Right cardiac atrium (tissue), 5 donors: ENCODE measurements around the gene CCSER2. TPM values are rescaled to one million over a fixed set of nuclear protein-coding genes. Genes with fewer than 3 reads are reported as not detected.

ENCODE experiments used
- ATAC-seq, 2 donors: fragments of 200-7000 bp; cut with Tn5 transposase; one replicate each; pipeline versions ENCODE4 v1.8.0 to v1.9.1; 2020; ENCODE audit warnings: moderate library complexity in 2 of 2, mild to moderate bottlenecking in 1 of 2
- DNase-seq, 3 donors: peaks; one replicate each; pipeline ENCODE4 v3.0.0-alpha.2; 2020
- H3K27ac ChIP-seq: one replicate; pipeline ENCODE4 v1.5.1; 2013; ENCODE audit warnings: mild to moderate bottlenecking, low read length, control low read depth, moderate library complexity
- H3K27me3 ChIP-seq: one replicate; pipeline ENCODE4 v1.6.1; 2013; ENCODE audit not compliant: control insufficient read depth, insufficient read depth
- H3K4me1 ChIP-seq: one replicate; pipeline ENCODE4 v1.6.1; 2013; ENCODE audit warnings: low read length; ENCODE audit not compliant: control insufficient read depth, insufficient read depth
- H3K4me3 ChIP-seq: one replicate; pipeline ENCODE4 v1.5.1; 2013; ENCODE audit warnings: low read length, control low read depth
- H3K9me3 ChIP-seq: one replicate; pipeline ENCODE4 v1.6.1; 2013; ENCODE audit warnings: low read length; ENCODE audit not compliant: control insufficient read depth
- WGBS: extraction: QIAGEN DNeasy Blood & Tissue Kit; methylation state at CpG from one replicate; pipeline ENCODE4 v1.1.7; 2013; 5-methylcytosine and 5-hydroxymethylcytosine counted together
- intact Hi-C, 4 donors: fragments of 100-400 bp; cut with DNase I; formaldehyde crosslinking; loops; one replicate each; pipeline versions ENCODE4 v1.11.0 to v1.14.0; 2022 to 2023
- polyA plus RNA-seq: library from polyadenylated mRNA; stranded (reverse); fragments of 200-250 nt; gene quantifications from one replicate; pipeline ENCODE4 v1.2.3, GENCODE V29; 2013
- total RNA-seq, 4 donors: library from RNA; stranded (reverse); fragmentation: NEBNext Ultra II Directional; extraction: Animal tissue kit (Norgen Biotek cat#: 25700); gene quantifications; one replicate each; pipeline ENCODE4 v1.2.1, GENCODE V29; 2021
- donor health status: healthy with polysubstance abuse.
- donor health status: DM: no; HTN: yes; CAD: no.
- donor health status: DM: no; HTN: no; CAD: no.
- donor health status: DM: no; HTN: yes; CAD: no; lungs with severe emphysema.
- donor health status: DM: yes; HTN: yes; CAD: no.

The CCSER2 gene
- total and polyA plus RNA-seq, 5 donors: 30.7 to 176 (median 148) TPM

- H3K9me3 ChIP-seq: no peaks in the 10 kb centered on the region
- H3K4me1 ChIP-seq: no peaks in the 10 kb centered on the region
- 13% methylated on average over 8 of the region's 8 CpGs for WGBS
- H3K27me3 ChIP-seq: no peaks in the 10 kb centered on the region
- ATAC-seq (peak; percentile 88), DNase-seq (peak; percentile 49 to 82 (median 64))
- H3K27ac ChIP-seq: no peak overlapping the region
- intact Hi-C loops: loop anchor here (2.0 to 5.0 kb wide), 4 partner anchors 160 to 273 kb away; no protein-coding TSS in a partner anchor
- no peak overlapping the region for H3K4me3 ChIP-seq
Measured at GRCh38 chr10:84537447-84537931, 209.1 kb downstream of the CCSER2 start.

- Histone ChIP-seq H3K27ac (no peak overlapping the region), H3K9me3 (no peaks in the 10 kb centered on the region), H3K4me3 (no peak overlapping the region), H3K4me1 (no peaks in the 10 kb centered on the region), H3K27me3 (no peaks in the 10 kb centered on the region)
- intact Hi-C loops: loop anchor here in 3 of 4 donors (2.0 to 5.0 kb wide), 4 partner anchors 161 to 273 kb away; no protein-coding TSS in a partner anchor
- 82% methylated on average over 4 of the region's 4 CpGs for WGBS
- DNase-seq: no peak
- no peak for ATAC-seq
Measured at GRCh38 chr10:84538036-84538435, 209.6 kb downstream of the CCSER2 start.

- no peaks in the 10 kb centered on the region for H3K4me1 ChIP-seq
- ATAC-seq (no peak), DNase-seq (no peak)
- H3K27me3 ChIP-seq: no peaks in the 10 kb centered on the region
- no peak overlapping the region for H3K27ac ChIP-seq
- WGBS: 62% methylated on average over 3 of the region's 3 CpGs
- no peaks in the 10 kb centered on the region for H3K9me3 ChIP-seq
- H3K4me3 ChIP-seq: no peak overlapping the region
- intact Hi-C loops: loop anchor here in 3 of 4 donors (2.0 to 5.0 kb wide), 4 partner anchors 162 to 274 kb away; no protein-coding TSS in a partner anchor
Measured at GRCh38 chr10:84539216-84539615, 210.8 kb downstream of the CCSER2 start.

- intact Hi-C loops: loop anchor here in 1 of 4 donors (10.0 kb wide), 1 partner anchor 1835 kb away; no protein-coding TSS in a partner anchor
- WGBS: 27% methylated on average over 8 of the region's 8 CpGs
- no peaks in the 10 kb centered on the region for H3K27me3 ChIP-seq
- no peaks in the 10 kb centered on the region for H3K4me1 ChIP-seq
- ATAC-seq (peak in 1 of 2 donors; percentile 5), DNase-seq (no peak)
- no peak overlapping the region for H3K27ac ChIP-seq
- H3K4me3 ChIP-seq: no peak overlapping the region
- H3K9me3 ChIP-seq: no peaks in the 10 kb centered on the region
Measured at GRCh38 chr10:84540022-84540616, 211.7 kb downstream of the CCSER2 start.

- peak; percentile 67 to 81 (median 81) for DNase-seq
- peak; percentile 80 to 84 for ATAC-seq
- 5% methylated on average over 51 of the region's 51 CpGs for WGBS
- intact Hi-C loops: loop anchor here in 1 of 4 donors (10.0 kb wide), 1 partner anchor 1834 kb away; no protein-coding TSS in a partner anchor
- Histone ChIP-seq H3K27ac (no peak overlapping the region), H3K9me3 (no peaks in the 10 kb centered on the region), H3K27me3 (no peaks in the 10 kb centered on the region), H3K4me3 (peak overlapping the region; percentile 46), H3K4me1 (no peaks in the 10 kb centered on the region)
Measured at GRCh38 chr10:84540617-84541288, 212.4 kb downstream of the CCSER2 start.

GRCh38 chr10:84541289-84541637, 212.9 kb downstream of the CCSER2 start:
- H3K27me3 ChIP-seq: no peaks in the 10 kb centered on the region
- WGBS: 82% methylated on average over 6 of the region's 6 CpGs
- DNase-seq (peak in 1 of 3 donors; percentile 32), ATAC-seq (peak in 1 of 2 donors; percentile 8)
- no peaks in the 10 kb centered on the region for H3K4me1 ChIP-seq
- no peak overlapping the region for H3K27ac ChIP-seq
- H3K4me3 ChIP-seq: no peak overlapping the region
- intact Hi-C loops: loop anchor here in 1 of 4 donors (10.0 kb wide), 1 partner anchor 1834 kb away; no protein-coding TSS in a partner anchor
- no peaks in the 10 kb centered on the region for H3K9me3 ChIP-seq

- no peaks in the 10 kb centered on the region for H3K9me3 ChIP-seq
- WGBS: 69% methylated on average over 25 of the region's 25 CpGs
- H3K4me1 ChIP-seq: no peaks in the 10 kb centered on the region
- H3K27me3 ChIP-seq: no peaks in the 10 kb centered on the region
- no peak overlapping the region for H3K4me3 ChIP-seq
- intact Hi-C loops: loop anchor here in 1 of 4 donors (10.0 kb wide), 1 partner anchor 1832 kb away; no protein-coding TSS in a partner anchor
- H3K27ac ChIP-seq: no peak overlapping the region
- no peak for DNase-seq
- ATAC-seq: no peak
Measured at GRCh38 chr10:84542522-84543490, 214.4 kb downstream of the CCSER2 start.

GRCh38 chr10:84543948-84544347, 215.6 kb downstream of the CCSER2 start:
- intact Hi-C loops: loop anchor here in 1 of 4 donors (10.0 kb wide), 1 partner anchor 1831 kb away; no protein-coding TSS in a partner anchor

GRCh38 chr10:84545651-84546050, 217.3 kb downstream of the CCSER2 start:
- no peaks in the 10 kb centered on the region for H3K27me3 ChIP-seq
- H3K4me3 ChIP-seq: no peak overlapping the region
- H3K4me1 ChIP-seq: no peaks in the 10 kb centered on the region
- intact Hi-C loops: loop anchor here in 1 of 4 donors (10.0 kb wide), 1 partner anchor 1829 kb away; no protein-coding TSS in a partner anchor
- no peak for DNase-seq
- no peaks in the 10 kb centered on the region for H3K9me3 ChIP-seq
- ATAC-seq: no peak
- H3K27ac ChIP-seq: no peak overlapping the region

More at GRCh38 chr10:84543948-84544347, 215.6 kb downstream of the CCSER2 start:
- ATAC-seq: no peak
- DNase-seq: no peak
- Histone ChIP-seq H3K27ac (no peak overlapping the region), H3K4me1 (no peaks in the 10 kb centered on the region), H3K27me3 (no peaks in the 10 kb centered on the region), H3K9me3 (no peaks in the 10 kb centered on the region), H3K4me3 (no peak overlapping the region)
- 84% methylated on average over 5 of the region's 5 CpGs for WGBS

GRCh38 chr10:84546609-84547008, 218.2 kb downstream of the CCSER2 start:
- intact Hi-C loops: loop anchor here in 1 of 4 donors (10.0 kb wide), 1 partner anchor 1828 kb away; no protein-coding TSS in a partner anchor
- DNase-seq: no peak
- Histone ChIP-seq H3K4me1 (no peaks in the 10 kb centered on the region), H3K27me3 (no peaks in the 10 kb centered on the region), H3K27ac (no peak overlapping the region), H3K9me3 (no peaks in the 10 kb centered on the region), H3K4me3 (no peak overlapping the region)
- no peak for ATAC-seq
- WGBS: 87% methylated on average over 8 of the region's 8 CpGs
